RWPE2 (cell line): ENCODE data around the gene CA7.

Experiments used
- ATAC-seq: fragments of 200-7000 bp; cut with Tn5 transposase; 3 replicates; pipeline ENCODE4 v1.9.1; 2021; ENCODE audit warnings: low read depth
- DNase-seq: peaks from one replicate; pipeline ENCODE4 v3.0.0-alpha.2; 2020; ENCODE audit warnings: low spot score
- H3K27ac ChIP-seq: fragments of 450-650 bp; 2 replicates; pipeline ENCODE4 v1.5.1; 2017; ENCODE audit warnings: mild to moderate bottlenecking; ENCODE audit not compliant: poor library complexity, severe bottlenecking
- H3K27me3 ChIP-seq: fragments of 250-450 bp; sonication (Bioruptor Pico); 2 replicates; pipeline ENCODE4 v1.5.1; 2021; ENCODE audit warnings: mild to moderate bottlenecking, moderate library complexity; ENCODE audit not compliant: insufficient read depth, poor library complexity, severe bottlenecking
- H3K36me3 ChIP-seq: fragments of 250-450 bp; sonication (Bioruptor Pico); 2 replicates; pipeline ENCODE4 v1.5.1; 2020; ENCODE audit warnings: low read depth, mild to moderate bottlenecking, moderate library complexity
- H3K4me1 ChIP-seq: fragments of 250-450 bp; sonication (Bioruptor Pico); 2 replicates; pipeline ENCODE4 v1.5.1; 2021; ENCODE audit warnings: mild to moderate bottlenecking, moderate library complexity; ENCODE audit not compliant: insufficient read depth, poor library complexity, severe bottlenecking
- H3K4me3 ChIP-seq: fragments of 250-450 bp; sonication (Bioruptor Pico); 2 replicates; pipeline ENCODE4 v1.5.1; 2021; ENCODE audit warnings: mild to moderate bottlenecking, moderate library complexity; ENCODE audit not compliant: severe bottlenecking
- H3K9me3 ChIP-seq: fragments of 250-450 bp; sonication (Bioruptor Pico); 2 replicates; pipeline ENCODE4 v1.5.1; 2021; ENCODE audit warnings: mild to moderate bottlenecking, moderate library complexity; ENCODE audit not compliant: severe bottlenecking
- TF ChIP-seq, protein P1 (sequence below): fragments of 450-650 bp; IDR thresholded peaks from one replicate; pipeline ENCODE4 v1.5.1; 2017; ENCODE audit warnings: mild to moderate bottlenecking, moderate library complexity; ENCODE audit not compliant: poor library complexity, severe bottlenecking

CA7 gene

GRCh38 chr16:66802159-66802558, 42.1 kb upstream of the CA7 start:
- peaks cover 52% of the 10 kb centered on the region for H3K36me3 ChIP-seq
- no peak overlapping the region for H3K27ac ChIP-seq
- no peak overlapping the region for H3K4me3 ChIP-seq
- no peaks in the 10 kb centered on the region for H3K4me1 ChIP-seq
- H3K9me3 ChIP-seq = no peaks in the 10 kb centered on the region
- no peak for DNase-seq
- no peak for ATAC-seq
- TF ChIP-seq, protein P1, sequence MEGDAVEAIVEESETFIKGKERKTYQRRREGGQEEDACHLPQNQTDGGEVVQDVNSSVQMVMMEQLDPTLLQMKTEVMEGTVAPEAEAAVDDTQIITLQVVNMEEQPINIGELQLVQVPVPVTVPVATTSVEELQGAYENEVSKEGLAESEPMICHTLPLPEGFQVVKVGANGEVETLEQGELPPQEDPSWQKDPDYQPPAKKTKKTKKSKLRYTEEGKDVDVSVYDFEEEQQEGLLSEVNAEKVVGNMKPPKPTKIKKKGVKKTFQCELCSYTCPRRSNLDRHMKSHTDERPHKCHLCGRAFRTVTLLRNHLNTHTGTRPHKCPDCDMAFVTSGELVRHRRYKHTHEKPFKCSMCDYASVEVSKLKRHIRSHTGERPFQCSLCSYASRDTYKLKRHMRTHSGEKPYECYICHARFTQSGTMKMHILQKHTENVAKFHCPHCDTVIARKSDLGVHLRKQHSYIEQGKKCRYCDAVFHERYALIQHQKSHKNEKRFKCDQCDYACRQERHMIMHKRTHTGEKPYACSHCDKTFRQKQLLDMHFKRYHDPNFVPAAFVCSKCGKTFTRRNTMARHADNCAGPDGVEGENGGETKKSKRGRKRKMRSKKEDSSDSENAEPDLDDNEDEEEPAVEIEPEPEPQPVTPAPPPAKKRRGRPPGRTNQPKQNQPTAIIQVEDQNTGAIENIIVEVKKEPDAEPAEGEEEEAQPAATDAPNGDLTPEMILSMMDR = no peak
- H3K27me3 ChIP-seq = no peaks in the 10 kb centered on the region

- Histone ChIP-seq H3K4me1 (no peaks in the 10 kb centered on the region), H3K4me3 (no peak overlapping the region), H3K27ac (no peak overlapping the region), H3K36me3 (peaks cover 89% of the 10 kb centered on the region), H3K27me3 (no peaks in the 10 kb centered on the region), H3K9me3 (no peaks in the 10 kb centered on the region)
- TF ChIP-seq, protein P1 = no peak
- DNase-seq (no peak), ATAC-seq (no peak)
These were observed 34.4 kb upstream of the CA7 start for GRCh38 chr16:66809765-66810164.

DNA sequence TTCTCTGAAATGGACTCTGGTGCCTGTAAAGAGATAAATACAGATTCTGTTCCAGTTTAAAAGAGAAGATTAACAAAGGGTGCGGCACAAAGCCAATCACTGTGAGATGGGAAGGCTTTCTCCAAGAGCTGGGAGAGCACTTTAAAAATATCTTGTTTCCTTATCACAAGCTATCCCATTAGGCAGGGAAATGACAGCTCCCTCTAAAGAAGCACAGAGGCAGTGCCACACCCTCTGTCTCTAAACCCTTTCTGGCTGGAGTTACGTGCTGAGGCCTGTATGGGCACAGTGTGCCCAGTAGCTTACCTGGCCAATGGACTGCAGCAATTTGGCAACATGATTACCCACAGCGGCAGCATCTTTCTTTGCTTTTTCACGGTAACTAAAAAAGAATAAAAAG, 33.8 kb upstream of the CA7 start:
- Histone ChIP-seq H3K27ac (no peak overlapping the region), H3K36me3 (peaks cover 89% of the 10 kb centered on the region)

DNA sequence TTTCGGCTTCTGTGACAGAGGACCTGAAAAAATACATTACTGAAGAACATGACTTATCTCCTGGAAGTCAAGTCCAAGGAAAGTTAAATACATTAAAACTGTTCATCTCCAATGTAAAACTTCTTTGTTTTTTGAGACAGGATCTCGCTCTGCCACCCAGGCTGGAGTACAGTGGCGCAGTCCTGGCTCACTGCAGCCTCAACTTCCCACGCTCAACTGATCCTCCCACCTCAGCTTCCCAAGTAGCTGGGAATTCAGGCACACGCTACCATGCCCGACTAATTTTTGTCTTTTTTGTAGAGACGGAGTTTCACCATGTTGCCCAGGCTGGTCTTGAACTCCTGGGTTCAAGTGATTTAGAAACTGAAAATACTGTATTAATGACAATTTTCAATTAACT, 33.2 kb upstream of the CA7 start:
- TF ChIP-seq, protein P1 = no peak

More for the DNA sequence above, 33.8 kb upstream of the CA7 start:
- H3K4me1 ChIP-seq = no peaks in the 10 kb centered on the region
- H3K4me3 ChIP-seq = no peak overlapping the region
- H3K9me3 ChIP-seq = no peaks in the 10 kb centered on the region
- DNase-seq (no peak), ATAC-seq (peak; percentile 67; the same call in 2 of the 3 replicates)
- TF ChIP-seq, protein P1 = no peak
- no peaks in the 10 kb centered on the region for H3K27me3 ChIP-seq

GRCh38 chr16:66814734-66815133, 29.5 kb upstream of the CA7 start:
- Histone ChIP-seq H3K36me3 (peaks cover 91% of the 10 kb centered on the region), H3K9me3 (no peaks in the 10 kb centered on the region), H3K4me3 (no peak overlapping the region), H3K4me1 (no peaks in the 10 kb centered on the region), H3K27ac (no peak overlapping the region), H3K27me3 (no peaks in the 10 kb centered on the region)
- TF ChIP-seq, protein P1 = no peak
- DNase-seq (no peak), ATAC-seq (no peak)

More for the DNA sequence above, 33.2 kb upstream of the CA7 start:
- no peak overlapping the region for H3K27ac ChIP-seq
- no peaks in the 10 kb centered on the region for H3K4me1 ChIP-seq
- ATAC-seq = no peak
- no peaks in the 10 kb centered on the region for H3K9me3 ChIP-seq
- no peaks in the 10 kb centered on the region for H3K27me3 ChIP-seq
- no peak overlapping the region for H3K4me3 ChIP-seq
- DNase-seq = no peak
- H3K36me3 ChIP-seq = peaks cover 89% of the 10 kb centered on the region
